HEK293 (cell line): Measurements from ENCODE around the gene SIRT7.

Experiments
- CTCF ChIA-PET: fragments of 350-600 bp; formaldehyde crosslinking; extraction: SDS; loops from one replicate; lab custom pipeline; 2021; ENCODE audit warnings: antibody characterized with exemption; lab: Yijun Ruan, JAX
- POLR2A ChIA-PET: fragments of 300-600 bp; formaldehyde crosslinking; extraction: SDS; loops from one replicate; lab custom pipeline; 2020; ENCODE audit warnings: antibody characterized with exemption, inconsistent platforms; lab: Yijun Ruan, JAX
- H3K27ac ChIP-seq: fragments of 200-500 bp; sonication (Bioruptor generic); 2 replicates; pipeline ENCODE4 v1.5.1; 2014; ENCODE audit warnings: low read depth, low read length, control low read depth, inconsistent platforms; ENCODE audit errors: extremely low read depth
- H3K36me3 ChIP-seq, 2 experiments: fragments of 200-500 bp in 1 of 2; sonication (Bioruptor generic) in 1 of 2; 1 replicate in 1 of 2; 2 replicates in 1 of 2; pipeline ENCODE4 v1.5.1; 2014 to 2017; ENCODE audit warnings: inconsistent platforms in 2 of 2, low read length in 2 of 2; ENCODE audit not compliant: control insufficient read depth in 2 of 2, insufficient read depth in 1 of 2
- H3K4me1 ChIP-seq: fragments of 200-500 bp; sonication (Bioruptor generic); 2 replicates; pipeline ENCODE4 v1.5.1; 2014; ENCODE audit warnings: mild to moderate bottlenecking, low read length, inconsistent platforms; ENCODE audit not compliant: control insufficient read depth, insufficient read depth
- H3K4me3 ChIP-seq: 2 replicates; pipeline ENCODE4 v1.5.1; 2011; ENCODE audit warnings: low read depth, mild to moderate bottlenecking, control low read depth, low read length, moderate library complexity
- H3K9me3 ChIP-seq: fragments of 200-500 bp; sonication (Bioruptor generic); 2 replicates; pipeline ENCODE4 v1.5.1; 2014; ENCODE audit warnings: low read depth, low read length, inconsistent platforms; ENCODE audit not compliant: control insufficient read depth, insufficient read depth
- CTCF ChIP-seq: fragments of 450-650 bp; formaldehyde crosslinking; IDR thresholded peaks from 2 replicates; pipeline ENCODE4 v1.5.1; 2016; ENCODE audit warnings: missing biosample characterization, missing genetic modification characterization
- EGR2 ChIP-seq: fragments of 450-650 bp; formaldehyde crosslinking; IDR thresholded peaks from 2 replicates; pipeline ENCODE4 v1.5.1; 2016; ENCODE audit warnings: low read depth, missing biosample characterization, missing genetic modification characterization
- KLF1 ChIP-seq: fragments of 450-650 bp; formaldehyde crosslinking; IDR thresholded peaks from 2 replicates; pipeline ENCODE4 v1.5.1; 2016; ENCODE audit warnings: missing biosample characterization, missing genetic modification characterization
- KLF8 ChIP-seq: fragments of 450-650 bp; formaldehyde crosslinking; IDR thresholded peaks from 2 replicates; pipeline ENCODE4 v1.5.1; 2016; ENCODE audit warnings: missing biosample characterization, missing genetic modification characterization
- MYNN ChIP-seq: fragments of 450-650 bp; formaldehyde crosslinking; IDR thresholded peaks from 2 replicates; pipeline ENCODE4 v1.5.1; 2016; ENCODE audit warnings: missing biosample characterization, missing genetic modification characterization, borderline replicate concordance
- REST ChIP-seq: fragments of 450-650 bp; formaldehyde crosslinking; IDR thresholded peaks from 2 replicates; pipeline ENCODE4 v1.5.1; 2016; ENCODE audit warnings: missing biosample characterization, missing genetic modification characterization
- SP3 ChIP-seq: fragments of 450-650 bp; formaldehyde crosslinking; IDR thresholded peaks from 2 replicates; pipeline ENCODE4 v1.5.1; 2016; ENCODE audit warnings: missing biosample characterization, missing genetic modification characterization
- WT1 ChIP-seq: fragments of 450-650 bp; formaldehyde crosslinking; IDR thresholded peaks from 2 replicates; pipeline ENCODE4 v1.5.1; 2016; ENCODE audit warnings: missing biosample characterization, missing genetic modification characterization
- YY1 ChIP-seq: fragments of 450-650 bp; formaldehyde crosslinking; IDR thresholded peaks from 2 replicates; pipeline ENCODE4 v1.5.1; 2018; ENCODE audit warnings: missing biosample characterization, missing genetic modification characterization
- ZBTB1 ChIP-seq: fragments of 450-650 bp; formaldehyde crosslinking; IDR thresholded peaks from 2 replicates; pipeline ENCODE4 v1.5.1; 2016; ENCODE audit warnings: missing biosample characterization, missing genetic modification characterization
- ZBTB7A ChIP-seq: fragments of 450-650 bp; formaldehyde crosslinking; IDR thresholded peaks from 2 replicates; pipeline ENCODE4 v1.5.1; 2016; ENCODE audit warnings: low read depth, missing biosample characterization, missing genetic modification characterization
- ZFP37 ChIP-seq: fragments of 450-650 bp; formaldehyde crosslinking; IDR thresholded peaks from 2 replicates; pipeline ENCODE4 v1.5.1; 2016; ENCODE audit warnings: missing biosample characterization, missing genetic modification characterization
- ZNF133 ChIP-seq: fragments of 450-650 bp; formaldehyde crosslinking; IDR thresholded peaks from 2 replicates; pipeline ENCODE4 v1.5.1; 2016; ENCODE audit warnings: missing biosample characterization, missing genetic modification characterization
- ZNF223 ChIP-seq: fragments of 450-650 bp; formaldehyde crosslinking; IDR thresholded peaks from 2 replicates; pipeline ENCODE4 v1.5.1; 2016; ENCODE audit warnings: missing biosample characterization, missing genetic modification characterization
- ZNF335 ChIP-seq: fragments of 450-650 bp; formaldehyde crosslinking; conservative IDR thresholded peaks from 2 replicates; pipeline ENCODE4 v1.5.1; 2016; ENCODE audit warnings: missing biosample characterization, missing genetic modification characterization
- ZNF555 ChIP-seq: fragments of 450-650 bp; formaldehyde crosslinking; conservative IDR thresholded peaks from 2 replicates; pipeline ENCODE4 v1.5.1; 2017; ENCODE audit warnings: missing biosample characterization, mild to moderate bottlenecking, missing genetic modification characterization, inconsistent platforms
- ZNF558 ChIP-seq: fragments of 450-650 bp; formaldehyde crosslinking; IDR thresholded peaks from 2 replicates; pipeline ENCODE4 v1.5.1; 2016; ENCODE audit warnings: missing biosample characterization, missing genetic modification characterization
- ZNF624 ChIP-seq: fragments of 450-650 bp; formaldehyde crosslinking; IDR thresholded peaks from 2 replicates; pipeline ENCODE4 v1.5.1; 2017; ENCODE audit warnings: missing biosample characterization, missing genetic modification characterization
- ZNF664 ChIP-seq: fragments of 450-650 bp; formaldehyde crosslinking; IDR thresholded peaks from 2 replicates; pipeline ENCODE4 v1.5.1; 2016; ENCODE audit warnings: missing biosample characterization, missing genetic modification characterization
- ZNF692 ChIP-seq: fragments of 450-650 bp; formaldehyde crosslinking; IDR thresholded peaks from 2 replicates; pipeline ENCODE4 v1.5.1; 2016; ENCODE audit warnings: missing biosample characterization, missing genetic modification characterization
- ZNF76 ChIP-seq: fragments of 450-650 bp; formaldehyde crosslinking; IDR thresholded peaks from 2 replicates; pipeline ENCODE4; 2016; ENCODE audit warnings: low read depth, missing biosample characterization, missing genetic modification characterization, borderline replicate concordance
- ZNF843 ChIP-seq: fragments of 450-650 bp; formaldehyde crosslinking; IDR thresholded peaks from 2 replicates; pipeline ENCODE4 v1.5.1; 2016; ENCODE audit warnings: missing biosample characterization, missing genetic modification characterization
- ZSCAN16 ChIP-seq: fragments of 450-650 bp; formaldehyde crosslinking; IDR thresholded peaks from 2 replicates; pipeline ENCODE4 v1.5.1; 2016; ENCODE audit warnings: missing biosample characterization, missing genetic modification characterization
- ZSCAN30 ChIP-seq: fragments of 450-650 bp; IDR thresholded peaks from 2 replicates; pipeline ENCODE4 v1.5.1; 2018; ENCODE audit warnings: missing biosample characterization, mild to moderate bottlenecking, missing genetic modification characterization, moderate library complexity
- ZSCAN4 ChIP-seq: fragments of 450-650 bp; formaldehyde crosslinking; IDR thresholded peaks from 2 replicates; pipeline ENCODE4 v1.5.1; 2017; ENCODE audit warnings: missing biosample characterization, missing genetic modification characterization
- ZSCAN5A ChIP-seq: fragments of 450-650 bp; formaldehyde crosslinking; IDR thresholded peaks from 2 replicates; pipeline ENCODE4 v1.5.1; 2016; ENCODE audit warnings: missing biosample characterization, missing genetic modification characterization

Gene SIRT7

GRCh38 chr17:81868674-81869220, 49.2 kb downstream of the SIRT7 start (continued):
- TF ChIP-seq ZNF692 (tag by site-specific recombination) (peak; percentile 19; the same call in 1 of the 2 replicates), ZNF664 (tag by site-specific recombination) (no peak), SP3 (peak; percentile 49), ZSCAN16 (tag by site-specific recombination) (no peak), ZBTB1 (tag by site-specific recombination) (no peak; the same call in 1 of the 2 replicates), ZNF133 (tag by site-specific recombination) (no peak), ZNF76 (tag by site-specific recombination) (no peak), ZSCAN4 (tag by site-specific recombination) (no peak), KLF8 (tag by site-specific recombination) (peak; percentile 17; the same call in 1 of the 2 replicates), ZNF223 (tag by site-specific recombination) (no peak), ZNF843 (tag by site-specific recombination) (no peak), ZBTB7A (tag by site-specific recombination) (no peak; the same call in 1 of the 2 replicates), ZNF555 (no peak)
- TF ChIP-seq, all 188 proteins: peak for 14

GRCh38 chr17:81867991-81868673, 49.8 kb downstream of the SIRT7 start:
- Histone ChIP-seq H3K36me3 (peaks cover 5 to 70% of the 10 kb centered on the region in 2 experiments; a peak in 2 of 3 replicates), H3K4me1 (peaks cover 17% of the 10 kb centered on the region; the same call in 1 of the 2 replicates), H3K27ac (peak overlapping the region; percentile 100), H3K9me3 (no peaks in the 10 kb centered on the region), H3K4me3 (no peak overlapping the region)
- POLR2A ChIA-PET: interaction anchor here (0.6 to 2.5 kb wide), 7 partner anchors 11 to 355 kb away, joined by 4 to 14 read pairs (median 8); partner anchors contain the start of genes ACTG1, CENPX, LRRC45 and MRPL12
- CTCF ChIA-PET: interaction anchor here (0.7 to 2.4 kb wide), 3 partner anchors 18 to 153 kb away, joined by 3 to 12 read pairs (median 4); no protein-coding TSS in a partner anchor
- TF ChIP-seq KLF8 (tag by site-specific recombination) (peak; percentile 64), ZSCAN5A (tag by site-specific recombination) (0 out of 2 replicates have a peak, but pooled peaks have one; percentile 8), ZFP37 (tag by site-specific recombination) (peak; percentile 70), ZSCAN30 (peak; percentile 31), REST (0 out of 2 replicates have a peak, but pooled peaks have one; percentile 20), CTCF (tag by site-specific recombination) (no peak), ZNF133 (tag by site-specific recombination) (no peak), KLF1 (peak; percentile 41; the same call in 1 of the 2 replicates), EGR2 (tag by site-specific recombination) (peak; percentile 52; the same call in 1 of the 2 replicates), ZNF558 (tag by site-specific recombination) (no peak), ZNF624 (no peak), MYNN (no peak), ZNF335 (0 out of 2 replicates have a peak, but pooled peaks have one; percentile 10), WT1 (tag by site-specific recombination) (peak; percentile 23; the same call in 1 of the 2 replicates), ZNF843 (tag by site-specific recombination) (no peak; the same call in 1 of the 2 replicates), YY1 (0 out of 2 replicates have a peak, but pooled peaks have one; percentile 15)
